GM13976 (cell line): Measurements from ENCODE around the gene TMEM161B.

Experiments used
- DNase-seq: peaks from one replicate; pipeline ENCODE4 v3.0.0; 2012; ENCODE audit warnings: low spot score
- CTCF ChIP-seq: IDR thresholded peaks from 2 replicates; pipeline ENCODE4 v1.5.1; 2012; ENCODE audit warnings: borderline replicate concordance, mild to moderate bottlenecking; ENCODE audit not compliant: insufficient read depth; ENCODE audit errors: extremely low read depth, missing control alignments, control extremely low read depth
- in situ Hi-C: fragments of 300-500 bp; cut with MboI; formaldehyde crosslinking; loops from one replicate; pipeline ENCODE4 v1.12.0; 2022; ENCODE audit warnings: low sequenced_read_pairs, mixed read lengths, inconsistent platforms; ENCODE audit not compliant: unreplicated experiment

TMEM161B gene

DNA sequence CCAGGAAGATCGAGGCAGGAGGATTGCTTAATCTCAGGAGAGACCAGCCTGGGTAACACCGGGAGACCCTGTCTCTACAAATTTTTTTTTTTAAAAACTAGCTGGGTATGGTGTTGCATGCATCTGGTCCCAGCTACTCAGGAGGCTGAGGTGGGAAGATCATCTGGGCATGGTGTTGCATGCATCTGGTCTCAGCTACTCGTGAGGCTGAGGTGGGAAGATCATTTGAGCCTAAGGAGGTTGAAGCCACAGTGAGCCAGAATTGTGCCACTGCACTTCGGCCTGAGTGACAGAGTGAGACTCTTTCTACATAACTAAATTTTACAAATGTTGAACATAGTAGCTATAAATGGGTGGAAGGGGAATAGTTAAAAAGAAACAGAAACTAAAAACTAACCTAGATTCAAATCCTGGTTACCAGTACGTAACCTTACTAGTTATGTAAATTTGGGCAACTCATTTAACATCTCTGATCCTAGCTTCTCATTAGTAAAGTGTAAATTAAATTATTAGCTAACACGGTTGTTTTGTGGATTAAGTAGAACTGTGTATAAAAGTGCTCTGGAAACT is 41.7 kb downstream of the TMEM161B start:
- TF ChIP-seq CTCF: no peak
- no peak for DNase-seq
- in situ Hi-C loops: no loop called here

- DNase-seq: no peak
- in situ Hi-C loops: no loop called here
- no peak for TF ChIP-seq CTCF
Measured at GRCh38 chr5:88214655-88215054, 54.0 kb downstream of the TMEM161B start.

- no peak for TF ChIP-seq CTCF
- in situ Hi-C loops: no loop called here
- no peak for DNase-seq
Measured at GRCh38 chr5:88207575-88207974, 61.1 kb downstream of the TMEM161B start.

DNA sequence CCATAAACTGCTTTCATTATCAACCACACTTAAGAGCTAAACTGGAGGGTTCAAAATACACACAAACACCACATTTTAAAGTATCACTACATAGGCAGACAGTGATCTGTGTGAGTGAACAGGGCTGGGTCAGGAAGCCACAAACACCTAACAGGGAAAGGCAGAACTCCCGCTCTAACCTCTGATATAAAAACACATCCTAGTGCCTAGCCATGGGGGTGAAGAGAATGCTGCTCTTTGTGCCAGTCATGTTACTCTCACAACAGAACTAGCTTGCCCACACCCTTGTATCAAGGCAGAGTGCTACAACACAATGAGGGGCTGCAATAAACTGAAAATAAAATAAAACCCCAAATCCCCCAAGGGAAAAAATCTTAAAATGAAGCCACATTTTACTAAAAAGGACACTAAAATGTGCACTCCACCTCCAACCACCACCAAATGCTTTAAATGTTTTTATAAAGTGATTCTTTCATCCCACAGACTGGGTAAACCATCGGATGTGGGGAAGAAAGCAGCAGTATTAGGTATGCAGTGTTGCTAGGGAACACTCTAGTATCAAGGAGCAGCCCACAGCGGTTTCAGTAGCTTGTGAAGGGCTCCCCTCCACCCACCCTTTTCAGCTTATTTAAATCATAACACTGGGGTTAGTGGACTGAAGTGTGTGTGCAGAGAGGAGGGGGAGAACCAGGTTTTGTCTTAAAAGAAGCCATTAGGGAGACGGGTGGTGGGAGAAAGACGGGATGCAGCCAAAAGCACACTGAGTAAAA is 64.5 kb downstream of the TMEM161B start:
- peak; percentile 34 for DNase-seq
- in situ Hi-C loops: no loop called here
- no peak for TF ChIP-seq CTCF

DNA sequence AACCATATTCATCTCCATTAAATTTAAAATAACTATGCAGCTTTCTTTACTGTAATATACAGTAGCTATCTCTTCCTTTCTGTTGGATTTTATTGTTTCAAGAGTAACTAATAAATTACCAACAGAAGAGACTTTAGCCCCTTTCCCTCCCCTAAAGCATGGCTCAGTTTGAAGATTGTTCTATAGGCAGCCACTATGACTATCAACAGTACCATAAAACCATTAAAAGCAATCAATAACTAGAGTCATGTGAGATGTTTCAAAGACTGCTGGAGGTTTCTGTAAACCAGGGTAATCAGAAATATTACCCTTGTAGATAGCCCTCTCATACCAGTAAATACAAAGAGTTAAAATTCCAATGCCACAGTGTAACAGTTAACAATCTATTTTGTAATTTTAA is 73.0 kb downstream of the TMEM161B start:
- no peak for DNase-seq
- TF ChIP-seq CTCF: no peak
- in situ Hi-C loops: no loop called here

GRCh38 chr5:88193896-88194295 is 74.7 kb downstream of the TMEM161B start:
- no peak for DNase-seq
- in situ Hi-C loops: no loop called here
- TF ChIP-seq CTCF: no peak
